CD4-positive, alpha-beta T cell treated with Interleukin-6 for 4 hours (primary cell): ENCODE results near the gene ATG7.

Experiments used
- DNase-seq: peaks from one replicate; pipeline ENCODE4 v3.0.0-alpha.2; 2020; ENCODE audit warnings: mixed read lengths

Gene ATG7

DNA sequence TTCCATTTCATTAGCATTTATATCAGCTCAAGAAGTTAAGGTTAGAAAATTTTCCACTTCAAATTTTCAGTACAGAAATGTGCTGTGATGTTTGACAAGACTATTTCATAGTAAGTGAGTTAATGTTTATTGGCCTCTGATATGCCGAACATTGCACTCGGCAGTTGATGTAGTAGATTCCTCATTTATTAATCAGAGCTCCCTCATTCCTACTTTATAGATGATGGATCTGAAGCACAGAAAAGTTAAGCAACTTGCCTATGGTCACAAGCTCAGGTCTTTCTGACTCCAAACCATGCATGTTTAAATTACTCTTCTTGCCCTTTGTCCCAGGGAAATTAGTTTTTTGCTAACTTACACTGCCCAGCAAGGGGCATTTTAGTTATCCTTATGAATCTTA, 92.0 kb downstream of the ATG7 start:
- DNase-seq: no peak

DNA sequence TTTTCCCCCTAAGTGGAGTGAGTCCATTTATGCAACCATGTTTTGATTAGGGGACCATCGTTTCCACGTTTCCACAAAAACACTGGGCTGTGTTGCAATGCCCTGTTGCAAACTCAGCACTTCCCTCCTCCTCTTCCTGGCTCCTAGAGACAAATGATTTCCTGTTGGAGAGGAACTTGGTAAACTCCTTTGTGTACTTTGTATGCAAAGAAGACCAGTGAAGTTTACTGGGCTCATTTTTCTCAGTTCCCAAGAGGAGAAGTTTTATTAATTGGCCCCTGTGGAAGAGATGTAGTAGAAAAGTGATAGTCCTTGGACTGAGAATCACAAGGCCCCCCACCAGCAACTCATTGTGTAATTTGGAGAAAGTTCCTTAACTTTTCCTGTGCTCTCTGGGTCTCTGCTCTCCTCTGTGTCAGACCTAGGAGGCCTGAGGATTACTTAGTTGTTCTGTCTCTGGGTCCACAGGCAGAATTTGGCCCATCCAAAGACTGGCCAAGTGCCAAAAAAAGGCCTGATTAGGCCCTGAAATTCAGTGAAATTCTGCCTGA, 95.0 kb downstream of the ATG7 start:
- DNase-seq: no peak

- DNase-seq: no peak
Measured at GRCh38 chr3:11370191-11370590, 98.0 kb downstream of the ATG7 start.

DNA sequence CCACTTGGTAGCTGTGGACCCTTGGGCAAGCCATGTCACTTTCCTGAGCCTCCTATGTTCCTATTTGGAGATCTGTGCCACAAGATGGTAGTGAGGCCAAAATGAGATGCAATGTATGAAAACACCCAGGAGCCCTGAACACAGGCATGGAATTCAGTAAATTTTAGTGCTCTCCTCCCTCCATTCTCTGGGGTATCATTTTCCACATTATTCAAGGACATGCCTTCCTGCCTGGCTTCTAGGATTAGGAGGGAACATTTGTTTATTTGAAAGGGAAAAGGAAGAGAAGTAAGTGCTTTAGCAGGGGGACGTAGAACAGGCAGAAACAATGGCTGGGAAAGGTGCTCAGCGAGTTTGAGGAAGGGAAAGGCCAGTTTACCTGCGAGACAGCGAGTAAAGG, 98.8 kb downstream of the ATG7 start:
- no peak for DNase-seq

DNA sequence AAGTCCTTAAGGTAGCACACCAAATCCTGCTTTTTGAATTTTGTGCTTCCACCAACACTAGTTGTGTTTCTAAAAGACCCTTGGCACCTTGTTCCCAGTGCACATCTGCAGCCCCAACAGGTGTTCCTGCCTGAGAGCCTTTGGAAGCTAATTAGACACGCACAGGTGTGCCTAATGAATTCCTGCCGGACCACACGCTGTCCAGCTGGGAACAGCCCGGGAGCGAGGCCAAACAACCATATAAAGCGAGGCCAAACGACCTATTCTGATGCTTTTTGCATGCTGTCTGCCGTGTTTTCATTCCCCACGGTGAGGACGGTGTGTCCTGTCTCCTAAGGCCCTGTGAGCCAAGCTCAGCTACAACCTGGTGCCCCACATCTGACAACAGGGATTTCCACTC, 99.5 kb downstream of the ATG7 start:
- DNase-seq: no peak

DNA sequence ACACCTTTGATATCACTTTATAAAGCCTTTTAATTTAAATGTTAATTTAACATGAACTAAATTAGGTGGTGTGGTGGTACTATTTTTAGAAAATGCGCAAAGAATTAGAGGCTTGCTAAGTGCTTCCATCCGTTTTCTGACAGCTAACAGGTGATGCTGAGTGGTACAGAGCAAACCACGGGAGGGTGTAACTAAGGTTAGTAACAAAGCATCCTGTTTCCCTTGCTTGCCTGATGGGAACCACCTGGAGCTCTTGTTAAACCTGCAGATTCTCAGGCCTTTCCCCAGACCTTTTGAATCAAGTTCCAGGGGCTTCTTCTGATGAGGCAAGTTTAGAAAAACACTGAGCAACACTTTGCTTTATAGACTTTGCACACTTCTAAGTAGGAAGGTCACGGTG, 101.0 kb downstream of the ATG7 start:
- DNase-seq: no peak

DNA sequence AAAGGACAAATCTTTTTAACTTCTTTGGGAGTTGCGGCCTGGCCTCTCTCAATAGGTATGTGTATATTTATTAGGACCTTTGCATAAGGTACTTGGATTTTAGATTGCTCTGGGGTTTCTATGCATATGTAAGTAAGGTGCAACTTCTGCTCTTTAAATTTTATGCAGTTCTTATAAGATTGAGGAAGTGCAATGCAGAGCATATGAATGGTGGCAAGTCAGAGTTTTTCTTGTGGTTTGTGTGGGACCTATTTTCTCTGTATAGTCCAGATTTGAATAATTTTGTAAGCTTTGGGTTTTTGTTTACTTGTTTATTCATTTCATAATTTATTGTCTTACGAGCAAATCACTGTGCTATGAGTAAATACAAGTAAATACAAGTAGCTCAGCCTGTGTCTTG, 101.5 kb downstream of the ATG7 start:
- no peak for DNase-seq

DNA sequence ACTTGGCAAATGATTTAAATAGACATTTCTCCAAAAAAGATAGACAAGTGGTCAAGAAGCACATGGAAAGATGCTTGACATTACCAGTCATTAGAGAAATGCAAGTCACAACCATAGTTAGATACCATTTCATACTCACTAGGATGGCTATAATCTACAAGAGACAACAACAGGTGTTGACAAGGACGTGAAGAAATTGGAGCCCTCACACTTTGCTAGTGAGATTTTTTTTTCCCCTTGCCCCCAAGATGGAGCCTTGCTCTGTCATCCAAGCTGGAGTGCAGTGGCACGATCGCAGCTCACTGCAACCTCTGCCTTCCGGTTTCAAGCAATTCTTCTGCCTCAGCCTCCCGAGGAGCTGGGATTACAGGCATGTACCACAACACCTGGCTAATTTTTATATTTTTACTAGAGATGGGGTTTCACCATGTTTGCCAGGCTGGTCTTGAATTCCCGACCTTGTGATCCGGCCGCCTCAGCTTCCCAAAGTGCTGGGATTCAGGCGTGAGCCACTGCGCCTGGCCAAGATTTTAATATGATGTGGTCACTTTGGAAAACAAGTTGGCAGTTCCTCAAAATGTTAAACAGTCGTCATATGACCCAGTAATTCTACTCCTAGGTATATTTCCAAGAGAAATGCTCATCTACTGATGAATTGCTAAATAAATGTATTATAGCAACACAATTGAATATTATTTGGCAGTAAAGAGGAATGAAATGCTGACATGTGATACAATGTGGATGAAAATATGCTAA, 103.3 kb downstream of the ATG7 start:
- no peak for DNase-seq

DNA sequence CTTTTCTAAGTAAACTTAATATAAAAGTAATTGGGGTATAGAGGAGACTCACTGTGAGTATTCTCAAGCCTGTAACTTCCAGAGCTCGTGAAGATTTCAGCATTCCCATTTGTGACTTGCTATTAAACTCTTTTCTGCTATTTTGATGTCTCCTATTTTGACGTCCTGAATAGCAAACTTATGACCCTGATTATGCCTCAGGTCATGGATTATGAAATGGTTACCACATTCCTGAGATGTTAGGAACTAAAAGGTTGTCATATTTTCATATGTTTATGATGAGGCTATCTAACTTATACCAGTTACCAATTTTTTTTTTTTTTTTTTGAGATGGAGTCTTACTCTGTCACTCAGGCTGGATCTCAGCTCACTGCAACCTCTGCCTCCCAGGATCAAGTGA, 105.5 kb downstream of the ATG7 start:
- DNase-seq: no peak

DNA sequence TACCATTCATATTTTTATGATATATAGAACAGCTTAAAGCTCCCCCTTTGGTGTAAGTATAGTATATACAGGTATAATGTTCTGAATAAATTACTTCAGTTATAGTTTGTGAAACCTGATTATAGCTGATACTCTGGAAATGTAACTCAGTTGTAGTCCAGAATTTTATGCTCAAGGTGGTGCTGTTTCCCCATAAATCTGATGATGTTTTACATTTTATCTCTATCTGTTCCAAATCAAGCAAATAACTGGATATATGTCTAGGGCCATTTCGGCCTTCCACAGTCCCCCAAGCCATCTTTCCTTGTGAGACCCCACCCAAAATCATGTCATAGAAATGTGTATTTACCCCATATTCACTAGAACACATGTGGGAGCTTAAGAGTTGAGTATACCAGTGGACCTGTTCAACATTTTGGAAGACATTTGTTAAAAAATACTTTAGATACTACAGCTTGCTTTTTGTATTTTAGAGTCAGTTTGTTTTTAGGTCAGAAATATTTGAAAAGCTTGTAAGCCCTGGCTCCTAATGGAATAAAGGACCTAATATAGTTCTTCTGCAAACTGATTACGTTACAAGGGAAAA, 107.1 kb downstream of the ATG7 start:
- DNase-seq: no peak

- no peak for DNase-seq
Measured at GRCh38 chr3:11379824-11380701, 107.9 kb downstream of the ATG7 start.

DNA sequence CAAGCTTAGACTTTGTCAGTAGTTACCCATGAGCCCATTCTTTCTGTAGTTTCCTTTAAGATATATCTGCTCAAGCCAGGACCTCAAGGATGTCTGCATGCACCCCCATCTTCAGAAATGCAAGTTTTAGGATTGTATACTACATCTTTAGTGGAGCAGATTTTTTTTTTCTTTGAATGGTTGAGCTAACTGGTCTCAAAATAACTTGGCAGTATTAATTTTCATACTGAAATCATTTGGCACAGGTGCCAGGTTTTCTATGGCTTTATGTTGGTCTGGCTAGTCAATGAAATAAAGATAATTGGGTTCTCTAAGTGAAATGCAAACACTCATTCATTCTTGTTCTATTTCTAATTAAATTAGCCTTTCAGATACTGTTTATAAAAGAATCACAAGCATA, 108.9 kb downstream of the ATG7 start:
- no peak for DNase-seq

DNA sequence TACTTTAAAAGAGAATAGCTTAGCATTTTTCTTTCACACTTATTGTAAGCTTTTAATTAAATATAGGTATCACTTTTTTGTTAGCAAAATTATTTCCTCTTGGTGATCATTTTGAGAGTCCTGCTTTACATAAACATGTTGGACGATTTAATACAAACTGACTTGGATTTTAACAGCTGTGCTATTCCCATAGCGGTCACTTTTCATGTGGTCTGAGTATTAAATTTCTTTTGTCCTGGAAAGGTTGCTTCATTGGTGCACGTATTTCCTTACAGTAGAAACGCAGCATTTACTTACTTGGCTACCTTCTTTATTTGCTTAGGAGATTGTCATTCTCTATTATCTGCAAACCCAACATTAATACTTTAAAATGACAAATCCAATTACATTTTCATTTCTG, 109.4 kb downstream of the ATG7 start:
- no peak for DNase-seq

DNA sequence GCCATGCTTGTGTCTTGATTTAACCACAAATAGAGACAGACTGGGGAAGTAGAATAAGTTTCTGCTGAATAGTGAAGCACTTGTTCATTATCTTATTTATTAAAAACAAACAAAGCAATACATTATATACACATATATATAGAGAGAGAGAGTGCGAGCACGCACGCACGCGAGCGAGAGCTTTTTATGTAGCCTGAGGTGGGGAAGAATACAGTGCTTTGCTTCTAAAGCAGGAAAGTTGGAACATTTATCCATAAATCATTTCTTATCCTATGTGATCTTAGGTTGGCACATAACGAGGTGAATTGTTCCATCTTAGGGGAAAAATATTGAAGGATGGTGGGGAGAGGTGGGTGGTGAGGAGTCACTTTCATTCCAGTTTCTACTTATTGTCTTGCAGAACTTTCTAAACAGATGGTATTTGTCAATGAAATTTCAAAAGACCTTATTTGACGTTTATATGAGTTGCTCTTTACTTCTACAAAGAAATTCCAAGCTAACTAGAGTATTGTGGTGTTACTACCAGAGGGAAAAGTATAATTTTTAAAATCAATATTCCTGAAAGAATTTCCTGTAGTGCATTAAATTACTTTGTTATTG, 110.0 kb downstream of the ATG7 start:
- no peak for DNase-seq

GRCh38 chr3:11384074-11384473, 111.9 kb downstream of the ATG7 start:
- no peak for DNase-seq

DNA sequence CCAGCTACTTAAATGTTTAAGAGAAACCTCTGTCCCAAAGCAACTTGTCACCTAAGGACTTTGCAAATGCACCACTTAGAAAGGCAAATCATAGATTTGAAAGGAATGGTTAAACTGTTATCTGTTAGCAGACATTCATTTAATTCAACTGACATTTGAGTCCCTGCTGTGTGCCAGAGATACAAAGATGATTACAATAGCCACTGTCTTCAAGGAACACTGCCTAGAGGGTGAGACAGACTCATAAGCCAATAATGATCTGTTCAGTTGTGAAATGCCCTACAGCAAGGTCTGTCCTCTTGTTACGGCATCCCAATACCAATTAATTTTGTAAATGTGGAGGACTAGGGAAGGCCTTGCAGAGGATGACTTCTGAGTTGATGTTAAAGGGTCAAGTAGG, 113.1 kb downstream of the ATG7 start:
- no peak for DNase-seq

GRCh38 chr3:11385891-11386290, 113.7 kb downstream of the ATG7 start:
- no peak for DNase-seq

DNA sequence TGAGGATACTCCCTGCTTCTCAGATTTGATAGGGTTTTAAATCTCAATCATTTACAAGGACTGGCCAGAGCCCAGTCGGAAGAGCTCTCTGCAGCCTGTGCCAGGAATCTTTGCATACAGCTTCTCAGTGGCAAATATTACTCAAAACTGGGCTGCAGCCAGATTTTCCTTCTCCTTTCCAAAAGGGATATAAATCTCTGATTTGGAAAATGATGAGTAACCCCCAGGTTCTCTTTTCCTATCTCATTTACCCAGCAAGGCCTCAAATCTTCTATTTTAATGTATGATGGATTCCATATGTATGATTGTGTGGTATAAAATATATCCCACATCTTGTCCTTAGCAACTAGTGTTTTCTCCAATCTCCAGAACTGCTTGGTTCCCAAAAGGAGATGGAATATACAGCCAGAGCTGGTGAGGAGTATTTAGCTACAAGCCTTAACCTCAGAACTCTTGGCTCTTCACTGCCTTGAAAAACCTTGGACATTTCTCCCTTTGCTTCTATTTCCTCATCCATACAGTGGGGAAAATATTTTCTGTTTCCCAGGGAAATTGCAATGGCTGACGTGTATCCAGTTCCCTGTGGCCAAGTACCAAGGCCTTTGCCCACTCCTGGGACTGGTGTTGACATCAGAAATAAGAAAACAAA, 114.4 kb downstream of the ATG7 start:
- no peak for DNase-seq

DNA sequence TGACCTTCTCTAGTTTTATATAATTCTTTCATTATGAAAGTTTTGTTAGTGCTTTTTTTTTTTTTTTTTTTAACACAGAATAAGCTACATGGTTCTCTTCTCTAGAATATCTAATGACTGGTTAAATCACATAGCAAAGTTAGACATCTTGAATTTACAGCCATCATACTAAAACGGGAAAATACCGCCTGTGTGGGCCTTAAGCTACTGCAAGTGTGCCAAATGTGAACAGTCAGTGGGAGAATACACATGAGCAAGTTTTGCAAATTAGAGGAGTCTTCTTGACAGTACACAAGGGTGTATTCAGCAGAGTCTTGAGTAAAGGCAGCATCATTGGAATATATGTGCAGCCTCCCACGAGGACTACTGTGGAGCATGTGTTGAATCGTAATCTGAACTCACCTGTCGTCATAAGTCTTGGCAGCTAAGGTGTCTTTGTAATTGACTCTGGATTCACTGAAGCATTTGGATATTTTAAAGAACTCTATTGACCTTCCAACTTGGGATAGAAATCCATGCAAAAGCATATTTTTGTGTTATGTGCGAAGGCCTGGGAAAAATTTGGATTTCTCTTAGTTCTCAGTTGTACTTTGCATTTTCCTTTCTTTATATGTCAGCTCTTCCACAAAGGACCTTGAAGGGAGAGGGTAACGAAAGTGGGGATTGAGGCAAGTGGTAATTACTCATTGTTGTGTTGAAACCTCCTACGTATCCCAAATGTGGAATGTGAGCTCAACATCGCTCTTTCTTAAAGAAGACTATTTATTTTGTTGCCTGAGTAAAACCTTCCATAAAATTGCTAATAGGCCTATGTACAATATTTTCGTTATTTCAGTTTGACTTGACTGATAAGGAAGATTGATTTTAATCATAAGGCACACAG, 117.4 kb downstream of the ATG7 start:
- DNase-seq: no peak

GRCh38 chr3:11390411-11391131, 118.4 kb downstream of the ATG7 start:
- DNase-seq: no peak
